ENCODE data around the gene NF1. TPM values are rescaled to one million over a fixed set of nuclear protein-coding genes. Genes with fewer than 3 reads are reported as not detected.

Gene NF1
- total RNA-seq, 1 donor from 2014 or later: 53.7 TPM

DNA sequence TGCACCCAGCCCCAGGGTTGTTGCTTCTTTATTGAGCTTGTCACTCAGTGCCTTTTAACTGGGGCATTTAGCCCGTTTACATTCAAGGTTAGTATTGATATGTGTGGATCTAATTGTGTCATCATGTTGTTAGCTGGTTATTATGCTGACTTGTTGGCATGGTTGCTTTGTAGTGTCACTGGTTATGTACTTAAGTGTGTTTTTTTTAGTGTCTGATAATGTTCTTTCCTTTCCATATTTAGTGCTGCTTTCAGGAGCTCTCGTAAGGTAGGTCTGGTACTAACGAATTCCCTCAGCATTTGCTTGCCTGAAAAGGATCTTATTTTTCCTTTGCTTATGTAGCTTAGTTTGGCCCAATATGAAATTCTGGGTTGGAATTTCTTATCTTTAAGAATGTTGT is 33.5 kb downstream of the NF1 start:
- TF ChIP-seq, protein P1, sequence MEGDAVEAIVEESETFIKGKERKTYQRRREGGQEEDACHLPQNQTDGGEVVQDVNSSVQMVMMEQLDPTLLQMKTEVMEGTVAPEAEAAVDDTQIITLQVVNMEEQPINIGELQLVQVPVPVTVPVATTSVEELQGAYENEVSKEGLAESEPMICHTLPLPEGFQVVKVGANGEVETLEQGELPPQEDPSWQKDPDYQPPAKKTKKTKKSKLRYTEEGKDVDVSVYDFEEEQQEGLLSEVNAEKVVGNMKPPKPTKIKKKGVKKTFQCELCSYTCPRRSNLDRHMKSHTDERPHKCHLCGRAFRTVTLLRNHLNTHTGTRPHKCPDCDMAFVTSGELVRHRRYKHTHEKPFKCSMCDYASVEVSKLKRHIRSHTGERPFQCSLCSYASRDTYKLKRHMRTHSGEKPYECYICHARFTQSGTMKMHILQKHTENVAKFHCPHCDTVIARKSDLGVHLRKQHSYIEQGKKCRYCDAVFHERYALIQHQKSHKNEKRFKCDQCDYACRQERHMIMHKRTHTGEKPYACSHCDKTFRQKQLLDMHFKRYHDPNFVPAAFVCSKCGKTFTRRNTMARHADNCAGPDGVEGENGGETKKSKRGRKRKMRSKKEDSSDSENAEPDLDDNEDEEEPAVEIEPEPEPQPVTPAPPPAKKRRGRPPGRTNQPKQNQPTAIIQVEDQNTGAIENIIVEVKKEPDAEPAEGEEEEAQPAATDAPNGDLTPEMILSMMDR (IDR thresholded peaks at IDR 0.05; ENCODE audit: insufficient read depth, low read depth, low read length): no peak
- no peak for TF ChIP-seq EZH2 (IDR thresholded peaks at IDR 0.05; ENCODE audit: insufficient read depth, low read length)
- Histone ChIP-seq H3K9ac (ENCODE audit: low read length) (no peak overlapping the region), H3K36me3 (ENCODE audit: insufficient read depth, low read length) (no peaks in the 10 kb centered on the region), H3K4me2 (ENCODE audit: low read length) (no peak overlapping the region), H3K27ac (ENCODE audit: low read depth, low read length) (no peak overlapping the region), H4K20me1 (ENCODE audit: insufficient read depth, low read length) (peaks cover 84% of the 10 kb centered on the region), H3K79me2 (ENCODE audit: insufficient read depth, low read length) (peaks cover 96% of the 10 kb centered on the region), H2AFZ (ENCODE audit: low read depth, low read length) (no peak overlapping the region), H3K4me1 (ENCODE audit: insufficient read depth, low read length) (no peaks in the 10 kb centered on the region), H3K4me3 (ENCODE audit: insufficient read depth, low read depth, low read length) (no peak overlapping the region), H3K27me3 (ENCODE audit: insufficient read depth, low read length) (no peaks in the 10 kb centered on the region), H3K9me3 (ENCODE audit: insufficient read depth, low read depth, low read length) (no peaks in the 10 kb centered on the region)
- Mint-ChIP-seq H3K27ac (ENCODE audit: unreplicated experiment) (no peak overlapping the region), H3K4me3 (ENCODE audit: unreplicated experiment) (no peak overlapping the region), H3K27me3 (ENCODE audit: low read depth, unreplicated experiment) (no peaks in the 10 kb centered on the region), H3K36me3 (ENCODE audit: low read depth, unreplicated experiment) (peaks cover 6% of the 10 kb centered on the region), H3K9me3 (ENCODE audit: unreplicated experiment) (no peaks in the 10 kb centered on the region), H3K4me1 (ENCODE audit: low read depth, unreplicated experiment) (peaks cover 14% of the 10 kb centered on the region)
- DNase-seq (ENCODE audit: low read depth) (no peak), FAIRE-seq (no peak)

- peaks cover 9% of the 10 kb centered on the region for H3K36me3 Mint-ChIP-seq (ENCODE audit: low read depth, unreplicated experiment)
- no peak overlapping the region for H2AFZ ChIP-seq (ENCODE audit: low read depth, low read length)
- no peak overlapping the region for H3K9ac ChIP-seq (ENCODE audit: low read length)
- FAIRE-seq: no peak
- TF ChIP-seq EZH2 (IDR thresholded peaks at IDR 0.05; ENCODE audit: insufficient read depth, low read length): no peak
- TF ChIP-seq, protein P1 (IDR thresholded peaks at IDR 0.05; ENCODE audit: insufficient read depth, low read depth, low read length): no peak
- no peak overlapping the region for H3K4me3 Mint-ChIP-seq (ENCODE audit: unreplicated experiment)
- no peak for DNase-seq (ENCODE audit: low read depth)
- H4K20me1 ChIP-seq (ENCODE audit: insufficient read depth, low read length): peaks cover 80% of the 10 kb centered on the region
- no peaks in the 10 kb centered on the region for H3K9me3 Mint-ChIP-seq (ENCODE audit: unreplicated experiment)
- no peaks in the 10 kb centered on the region for H3K27me3 Mint-ChIP-seq (ENCODE audit: low read depth, unreplicated experiment)
- peaks cover 94% of the 10 kb centered on the region for H3K79me2 ChIP-seq (ENCODE audit: insufficient read depth, low read length)
- no peaks in the 10 kb centered on the region for H3K36me3 ChIP-seq (ENCODE audit: insufficient read depth, low read length)
- no peaks in the 10 kb centered on the region for H3K27me3 ChIP-seq (ENCODE audit: insufficient read depth, low read length)
- H3K27ac Mint-ChIP-seq (ENCODE audit: unreplicated experiment): no peak overlapping the region
- no peak overlapping the region for H3K4me2 ChIP-seq (ENCODE audit: low read length)
- no peak overlapping the region for H3K4me3 ChIP-seq (ENCODE audit: insufficient read depth, low read depth, low read length)
- H3K4me1 ChIP-seq (ENCODE audit: insufficient read depth, low read length): no peaks in the 10 kb centered on the region
- no peaks in the 10 kb centered on the region for H3K9me3 ChIP-seq (ENCODE audit: insufficient read depth, low read depth, low read length)
- H3K27ac ChIP-seq (ENCODE audit: low read depth, low read length): no peak overlapping the region
- peaks cover 22% of the 10 kb centered on the region for H3K4me1 Mint-ChIP-seq (ENCODE audit: low read depth, unreplicated experiment)
Observed at GRCh38 chr17:31130286-31131224, 35.8 kb downstream of the NF1 start.

GRCh38 chr17:31131299-31131698 is 36.5 kb downstream of the NF1 start:
- Histone ChIP-seq H3K27ac (ENCODE audit: low read depth, low read length) (no peak overlapping the region), H3K4me3 (ENCODE audit: insufficient read depth, low read depth, low read length) (no peak overlapping the region), H3K9ac (ENCODE audit: low read length) (no peak overlapping the region), H4K20me1 (ENCODE audit: insufficient read depth, low read length) (peaks cover 73% of the 10 kb centered on the region), H3K4me2 (ENCODE audit: low read length) (no peak overlapping the region), H3K9me3 (ENCODE audit: insufficient read depth, low read depth, low read length) (no peaks in the 10 kb centered on the region), H3K79me2 (ENCODE audit: insufficient read depth, low read length) (peaks cover 91% of the 10 kb centered on the region), H3K4me1 (ENCODE audit: insufficient read depth, low read length) (no peaks in the 10 kb centered on the region), H3K36me3 (ENCODE audit: insufficient read depth, low read length) (no peaks in the 10 kb centered on the region), H3K27me3 (ENCODE audit: insufficient read depth, low read length) (no peaks in the 10 kb centered on the region), H2AFZ (ENCODE audit: low read depth, low read length) (no peak overlapping the region)
- no peak for DNase-seq (ENCODE audit: low read depth)
- no peaks in the 10 kb centered on the region for H3K27me3 Mint-ChIP-seq (ENCODE audit: low read depth, unreplicated experiment)
- H3K4me3 Mint-ChIP-seq (ENCODE audit: unreplicated experiment): no peak overlapping the region
- H3K36me3 Mint-ChIP-seq (ENCODE audit: low read depth, unreplicated experiment): peaks cover 9% of the 10 kb centered on the region
- no peak overlapping the region for H3K27ac Mint-ChIP-seq (ENCODE audit: unreplicated experiment)
- H3K4me1 Mint-ChIP-seq (ENCODE audit: low read depth, unreplicated experiment): peaks cover 25% of the 10 kb centered on the region
- TF ChIP-seq EZH2 (IDR thresholded peaks at IDR 0.05; ENCODE audit: insufficient read depth, low read length): no peak
- TF ChIP-seq, protein P1 (IDR thresholded peaks at IDR 0.05; ENCODE audit: insufficient read depth, low read depth, low read length): no peak
- FAIRE-seq: no peak
- H3K9me3 Mint-ChIP-seq (ENCODE audit: unreplicated experiment): no peaks in the 10 kb centered on the region

All from astrocyte (in vitro differentiated cells and primary cell).